HepG2 (cell line): Measurements from ENCODE around the gene TCF12. TPM values are rescaled to one million over a fixed set of nuclear protein-coding genes. Genes with fewer than 3 reads are reported as not detected.

Experiments used
- ATAC-seq: fragments of 200-7000 bp; cut with Tn5 transposase; 3 replicates; pipeline ENCODE4 v1.9.1; 2020; ENCODE audit warnings: mild to moderate bottlenecking, moderate library complexity
- BruUV-seq: library from RNA; stranded (reverse); fragments of 400-500 nt; replicated peaks from 2 replicates; lab custom pipeline; 2021; lab: Mats Ljungman, UMichigan
- CTCF ChIA-PET: fragments of 300-600 bp; formaldehyde crosslinking; extraction: SDS; loops from one replicate; lab custom pipeline; 2021; ENCODE audit warnings: low total read pairs, inconsistent platforms, low intra/inter-chr PET ratio; lab: Yijun Ruan, JAX
- POLR2A ChIA-PET: fragments of 350-600 bp; sonication (Branson Sonifier 250); formaldehyde crosslinking; loops from one replicate; lab custom pipeline; 2020; ENCODE audit warnings: antibody characterized with exemption, inconsistent platforms; lab: Yijun Ruan, JAX
- DNase-seq: peaks from one replicate; pipeline ENCODE4 v3.0.0-alpha.2; 2015; ENCODE audit warnings: low spot score
- FAIRE-seq: peaks from 3 replicates; lab custom pipeline; 2011; peaks lifted over from hg19 to GRCh38; lab: Jason Lieb, UNC
- H2AFZ ChIP-seq: one replicate; pipeline ENCODE4 v1.6.1; 2011; ENCODE audit warnings: low read length, inconsistent platforms
- H3K27ac ChIP-seq: fragments of 300-600 bp; 3 replicates; pipeline ENCODE4 v1.8.0; 2011; ENCODE audit warnings: mixed run types, mild to moderate bottlenecking, mixed read lengths, low read length, inconsistent platforms; ENCODE audit not compliant: insufficient read depth; ENCODE audit errors: extremely low read length
- H3K27me3 ChIP-seq, 2 experiments: fragments of 200-600 bp in 1 of 2; 2 replicates in 1 of 2; 3 replicates in 1 of 2; pipeline versions ENCODE4 v1.6.0 to v1.8.0; 2011; ENCODE audit warnings: low read length in 2 of 2, mild to moderate bottlenecking in 2 of 2, moderate library complexity in 2 of 2, inconsistent platforms in 1 of 2; ENCODE audit not compliant: insufficient read depth in 2 of 2, control insufficient read depth in 1 of 2
- H3K36me3 ChIP-seq, 2 experiments: fragments of 200-600 bp in 1 of 2; replicated peaks in 1 of 2; 2 replicates in 1 of 2; 3 replicates in 1 of 2; pipeline versions ENCODE4 v1.5.1 to v1.8.0; 2011; ENCODE audit warnings: low read length in 2 of 2, inconsistent platforms in 1 of 2; ENCODE audit not compliant: insufficient read depth in 2 of 2, control insufficient read depth in 1 of 2
- H3K4me1 ChIP-seq: 2 replicates; pipeline ENCODE4 v1.5.1; 2012; ENCODE audit warnings: low read length, inconsistent platforms; ENCODE audit not compliant: insufficient read depth
- H3K4me2 ChIP-seq: 2 replicates; pipeline ENCODE4 v1.6.0; 2011; ENCODE audit warnings: low read depth, low read length, inconsistent platforms
- H3K4me3 ChIP-seq, 3 experiments: fragments of 200-600 bp in 1 of 3; sonication (generic), shearing (Covaris generic) in 1 of 3; replicated peaks in 1 of 3; 2 replicates each; pipeline ENCODE4 v1.5.1; 2011 to 2016; ENCODE audit warnings: low read length in 3 of 3, inconsistent platforms in 2 of 3, low read depth in 2 of 3, mild to moderate bottlenecking in 2 of 3, control low read depth in 1 of 3, mixed read lengths in 1 of 3; ENCODE audit not compliant: insufficient read depth in 1 of 3
- H3K79me2 ChIP-seq: one replicate; pipeline ENCODE4 v1.6.1; 2011; ENCODE audit warnings: low read length, inconsistent platforms; ENCODE audit not compliant: insufficient read depth
- H3K9ac ChIP-seq: 2 replicates; pipeline ENCODE4 v1.6.0; 2011; ENCODE audit warnings: mild to moderate bottlenecking, low read depth, low read length, inconsistent platforms; ENCODE audit not compliant: insufficient read depth
- H3K9me3 ChIP-seq: 2 replicates; pipeline ENCODE4 v1.5.1; 2012; ENCODE audit warnings: mild to moderate bottlenecking, low read length
- H4K20me1 ChIP-seq: 2 replicates; pipeline ENCODE4 v1.6.0; 2011; ENCODE audit warnings: inconsistent platforms, mild to moderate bottlenecking, low read length, moderate library complexity; ENCODE audit not compliant: insufficient read depth
- AKAP8 ChIP-seq: sonication (generic); formaldehyde crosslinking; IDR thresholded peaks from 2 replicates; pipeline ENCODE4 v1.5.1; 2020; ENCODE audit warnings: mild to moderate bottlenecking, missing genetic modification reagents
- ARID2 ChIP-seq: sonication (generic); formaldehyde crosslinking; IDR thresholded peaks from 2 replicates; pipeline ENCODE4 v1.8.1; 2022; ENCODE audit warnings: mild to moderate bottlenecking, missing genetic modification reagents, borderline replicate concordance
- EZH2 ChIP-seq: conservative IDR thresholded peaks from 2 replicates; pipeline ENCODE4 v1.6.1; 2012; ENCODE audit warnings: mild to moderate bottlenecking, low read depth, low read length, moderate library complexity
- FOXO4 ChIP-seq: sonication (generic); formaldehyde crosslinking; conservative IDR thresholded peaks from 2 replicates; pipeline ENCODE4 v1.8.1; 2023; ENCODE audit warnings: missing genetic modification reagents
- NCOA5 ChIP-seq: sonication (generic); formaldehyde crosslinking; IDR thresholded peaks from 2 replicates; pipeline ENCODE4 v1.4.0; 2020; ENCODE audit warnings: missing genetic modification reagents
- ZNF234 ChIP-seq: sonication (generic); formaldehyde crosslinking; conservative IDR thresholded peaks from 2 replicates; pipeline ENCODE4 v1.5.1; 2020; ENCODE audit warnings: mild to moderate bottlenecking, missing genetic modification reagents
- ZNF276 ChIP-seq: sonication (generic); formaldehyde crosslinking; IDR thresholded peaks from 2 replicates; pipeline ENCODE4 v1.4.0; 2020; ENCODE audit warnings: mild to moderate bottlenecking, low read depth, missing genetic modification reagents
- ZNF557 ChIP-seq: sonication (generic); formaldehyde crosslinking; IDR thresholded peaks from 2 replicates; pipeline ENCODE4 v1.4.0; 2020; ENCODE audit warnings: missing genetic modification reagents
- ZNF878 ChIP-seq: sonication (generic); formaldehyde crosslinking; IDR thresholded peaks from 2 replicates; pipeline ENCODE4 v1.8.1; 2023; ENCODE audit warnings: mild to moderate bottlenecking, missing genetic modification reagents, moderate library complexity
- WGBS: methylation state at CpG from one replicate; pipeline ENCODE4 v1.1.6; 2017; ENCODE audit warnings: low lambda C conversion rate; 5-methylcytosine and 5-hydroxymethylcytosine counted together
- in situ Hi-C: cut with HindIII; loops from 2 replicates; pipeline ENCODE4 v1.10.0; 2017; ENCODE audit warnings: low pct_unique_long_range_greater_than_20kb; ENCODE audit not compliant: extremely low pct_ligation_motif_present
- intact Hi-C: fragments of 100-400 bp; cut with micrococcal nuclease; formaldehyde crosslinking; loops from one replicate; pipeline ENCODE4 v1.10.0; 2022; ENCODE audit not compliant: unreplicated experiment
- polyA plus RNA-seq, 8 experiments: library from polyadenylated mRNA; depleted of rRNA in 3 of 8; stranded (reverse) in 7 of 8; unstranded in 1 of 8; fragments of >200 nt; fragmentation: Illumina TruSeq in 4 of 8; extraction: Trizol in 4 of 8; gene quantifications; 2 replicates each; pipeline versions ENCODE4 v1.2.1 to v1.2.3, GENCODE V29; 2011 to 2016; ENCODE audit warnings: low read depth in 4 of 8, missing spikeins in 1 of 8, mixed read lengths in 1 of 8; ENCODE audit not compliant: insufficient read depth in 1 of 8
- total RNA-seq, 5 experiments: library from RNA; depleted of rRNA; stranded (reverse); fragments of >200 nt; fragmentation: Illumina TruSeq; extraction: Trizol; gene quantifications; 2 replicates each; pipeline ENCODE4 v1.2.3, GENCODE V29; 2016; ENCODE audit warnings: low read depth in 1 of 5

Gene TCF12
- total and polyA plus RNA-seq, 2 of the 13 experiments (the other 11 are each of a cell fraction or from before 2014, with no cell fraction given): 48.6 to 51.1 TPM

- no peak for DNase-seq
- intact Hi-C loops: no loop called here
- no peak overlapping the region for H3K4me2 ChIP-seq
- 0 out of 5 replicates have a peak, but pooled peaks cover 0 to 4% of the 10 kb centered on the region in 2 experiments for H3K36me3 ChIP-seq
- no peaks in the 10 kb centered on the region for H3K27me3 ChIP-seq
- H4K20me1 ChIP-seq: no peaks in the 10 kb centered on the region
- ChIA-PET CTCF (no interaction called here), POLR2A (no interaction called here)
- no peak overlapping the region for H3K4me3 ChIP-seq
- TF ChIP-seq EZH2: no peak
- TF ChIP-seq ZNF276 (CRISPR knock-in tag): no peak
- no peak for TF ChIP-seq ZNF557 (CRISPR knock-in tag)
- TF ChIP-seq ZNF878 (CRISPR knock-in tag): no peak
- no peak for TF ChIP-seq ZNF234 (CRISPR knock-in tag)
- TF ChIP-seq NCOA5 (CRISPR knock-in tag): no peak
- no peak for TF ChIP-seq ARID2
- TF ChIP-seq FOXO4 (CRISPR knock-in tag): no peak
- no peak for TF ChIP-seq AKAP8
- H3K4me1 ChIP-seq: no peaks in the 10 kb centered on the region; the same call in 1 of the 2 replicates
- WGBS: 97% methylated on average over 5 of the region's 5 CpGs
- peaks cover 3% of the 10 kb centered on the region for H3K79me2 ChIP-seq
- H3K9me3 ChIP-seq: no peaks in the 10 kb centered on the region
- no TSS peak for BruUV-seq
- H3K27ac ChIP-seq: no peak overlapping the region
- no peak for FAIRE-seq
- no peak overlapping the region for H3K9ac ChIP-seq
- in situ Hi-C loops: no loop called here
- ATAC-seq: no peak
- H2AFZ ChIP-seq: no peak overlapping the region
Measured at GRCh38 chr15:57102858-57103257, 184.4 kb downstream of the TCF12 start.
